ENCODE data around the gene MSANTD1.

DNA sequence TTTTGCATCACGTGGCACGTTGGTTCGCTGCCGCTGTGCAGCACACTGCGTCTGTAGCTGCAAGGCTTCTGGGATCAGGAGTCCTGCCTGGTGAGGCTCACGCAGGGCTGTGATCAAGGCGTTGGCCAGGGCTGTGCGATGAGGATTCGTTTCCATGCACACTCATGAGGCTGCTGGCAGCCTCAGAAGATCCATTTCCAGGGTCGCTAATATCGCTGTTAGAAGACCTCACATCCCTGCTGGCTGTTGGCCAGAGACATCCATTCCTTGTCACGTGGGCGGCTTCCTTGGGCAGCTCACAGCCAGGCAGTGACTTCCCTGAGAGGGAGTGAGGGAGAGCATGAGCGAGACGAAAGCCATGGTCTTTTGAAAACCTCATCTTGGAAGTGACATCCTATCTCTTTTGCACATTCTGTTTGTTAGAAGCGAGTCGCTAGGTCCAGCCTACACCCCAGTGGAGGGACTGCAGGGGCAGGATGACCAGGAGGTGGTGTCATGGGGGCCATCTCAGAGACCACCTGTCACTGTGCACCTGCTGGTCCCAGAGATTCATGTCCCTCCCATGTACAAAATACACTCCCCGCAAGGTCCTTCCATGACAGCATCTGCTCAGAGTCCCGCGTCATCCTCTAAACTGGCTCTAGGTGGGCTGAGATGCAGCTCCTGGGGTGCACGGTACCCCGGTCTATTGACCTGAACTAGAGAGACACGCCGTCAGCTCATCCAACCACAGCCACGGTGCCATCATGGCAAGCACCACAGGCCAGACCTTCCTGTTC lies 56.1 kb downstream of the MSANTD1 start:
- TF ChIP-seq, protein P1, sequence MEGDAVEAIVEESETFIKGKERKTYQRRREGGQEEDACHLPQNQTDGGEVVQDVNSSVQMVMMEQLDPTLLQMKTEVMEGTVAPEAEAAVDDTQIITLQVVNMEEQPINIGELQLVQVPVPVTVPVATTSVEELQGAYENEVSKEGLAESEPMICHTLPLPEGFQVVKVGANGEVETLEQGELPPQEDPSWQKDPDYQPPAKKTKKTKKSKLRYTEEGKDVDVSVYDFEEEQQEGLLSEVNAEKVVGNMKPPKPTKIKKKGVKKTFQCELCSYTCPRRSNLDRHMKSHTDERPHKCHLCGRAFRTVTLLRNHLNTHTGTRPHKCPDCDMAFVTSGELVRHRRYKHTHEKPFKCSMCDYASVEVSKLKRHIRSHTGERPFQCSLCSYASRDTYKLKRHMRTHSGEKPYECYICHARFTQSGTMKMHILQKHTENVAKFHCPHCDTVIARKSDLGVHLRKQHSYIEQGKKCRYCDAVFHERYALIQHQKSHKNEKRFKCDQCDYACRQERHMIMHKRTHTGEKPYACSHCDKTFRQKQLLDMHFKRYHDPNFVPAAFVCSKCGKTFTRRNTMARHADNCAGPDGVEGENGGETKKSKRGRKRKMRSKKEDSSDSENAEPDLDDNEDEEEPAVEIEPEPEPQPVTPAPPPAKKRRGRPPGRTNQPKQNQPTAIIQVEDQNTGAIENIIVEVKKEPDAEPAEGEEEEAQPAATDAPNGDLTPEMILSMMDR (IDR thresholded peaks at IDR 0.05), result no peak
- no peak for TF ChIP-seq EZH2 (IDR thresholded peaks at IDR 0.05; ENCODE audit: borderline replicate concordance, insufficient read depth, low read depth, low read length, poor library complexity, severe bottlenecking)

Data from B cell (primary cell).